Adrenal gland (tissue), 5 donors: Measurements from ENCODE around the gene DCAF6.

Experiments
- CTCF ChIP-seq, 6 experiments: fragments of 450-650 bp in 4 of 6; fragments of 200-600 bp in 2 of 6; sonication (generic) in 1 of 6; IDR thresholded peaks; 1 replicate in 5 of 6; 2 replicates in 1 of 6; pipeline versions ENCODE4 v1.5.1 to v1.8.0; 2016 to 2021; ENCODE audit warnings: antibody characterized with exemption in 6 of 6, mild to moderate bottlenecking in 2 of 6, moderate library complexity in 1 of 6
- POLR2A ChIP-seq, 2 donors: fragments of 450-650 bp; IDR thresholded peaks; one replicate each; pipeline ENCODE4 v1.6.1; 2017; ENCODE audit warnings: antibody characterized with exemption in 2 of 2, mild to moderate bottlenecking in 2 of 2, moderate library complexity in 1 of 2
- donor health status: DM: no; HTN: no; CAD: no.

DNA sequence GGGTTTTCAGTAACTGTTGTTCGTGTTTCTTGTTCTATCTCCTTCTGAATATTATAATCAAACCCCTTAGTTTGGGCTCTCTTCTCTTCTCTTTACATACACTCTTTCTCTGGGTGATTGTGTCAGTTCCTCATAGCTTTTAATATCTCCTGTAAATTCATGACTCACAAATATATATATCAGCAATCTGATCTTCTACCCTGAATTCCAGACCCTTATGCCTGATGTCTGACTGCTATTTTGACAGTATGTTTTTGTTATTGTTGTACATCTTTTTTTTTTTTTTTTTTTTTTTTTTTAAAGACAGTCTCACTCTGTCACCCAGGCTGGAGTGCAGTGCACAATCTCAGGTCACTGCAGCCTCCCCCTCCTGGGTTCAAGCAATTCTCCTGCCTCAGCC, 71.2 kb downstream of the DCAF6 start:
- TF ChIP-seq POLR2A (IDR thresholded peaks at IDR 0.05) (no peak), CTCF (IDR thresholded peaks at IDR 0.05) (no peak)
